ENCODE data around the gene PRSS33. TPM values are rescaled to one million over a fixed set of nuclear protein-coding genes. Genes with fewer than 3 reads are reported as not detected.

PRSS33 gene
- total RNA-seq, 1 donor: not detected

DNA sequence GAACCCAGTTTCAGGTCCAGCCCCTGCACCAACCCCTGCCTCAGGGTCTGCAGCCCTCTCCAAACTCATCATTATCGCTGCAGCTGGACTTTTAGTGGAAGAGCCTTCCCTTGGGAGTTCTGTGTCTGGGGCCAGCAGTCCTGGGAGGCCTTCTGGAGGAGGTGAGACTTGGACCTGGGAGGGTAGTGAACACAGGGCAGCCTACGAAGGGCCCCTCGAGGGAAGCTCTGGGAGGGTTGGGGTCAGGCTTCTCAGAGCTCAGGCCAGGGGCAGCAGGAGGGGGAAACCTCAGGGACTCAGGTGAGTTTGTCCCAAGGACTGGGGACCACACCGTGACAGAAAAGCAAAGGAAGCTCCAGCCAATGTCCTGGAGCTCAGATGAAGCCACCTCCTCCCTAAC is 46.2 kb downstream of the PRSS33 start:
- DNase-seq (ENCODE audit: low read depth): no peak
- TF ChIP-seq, protein P1, sequence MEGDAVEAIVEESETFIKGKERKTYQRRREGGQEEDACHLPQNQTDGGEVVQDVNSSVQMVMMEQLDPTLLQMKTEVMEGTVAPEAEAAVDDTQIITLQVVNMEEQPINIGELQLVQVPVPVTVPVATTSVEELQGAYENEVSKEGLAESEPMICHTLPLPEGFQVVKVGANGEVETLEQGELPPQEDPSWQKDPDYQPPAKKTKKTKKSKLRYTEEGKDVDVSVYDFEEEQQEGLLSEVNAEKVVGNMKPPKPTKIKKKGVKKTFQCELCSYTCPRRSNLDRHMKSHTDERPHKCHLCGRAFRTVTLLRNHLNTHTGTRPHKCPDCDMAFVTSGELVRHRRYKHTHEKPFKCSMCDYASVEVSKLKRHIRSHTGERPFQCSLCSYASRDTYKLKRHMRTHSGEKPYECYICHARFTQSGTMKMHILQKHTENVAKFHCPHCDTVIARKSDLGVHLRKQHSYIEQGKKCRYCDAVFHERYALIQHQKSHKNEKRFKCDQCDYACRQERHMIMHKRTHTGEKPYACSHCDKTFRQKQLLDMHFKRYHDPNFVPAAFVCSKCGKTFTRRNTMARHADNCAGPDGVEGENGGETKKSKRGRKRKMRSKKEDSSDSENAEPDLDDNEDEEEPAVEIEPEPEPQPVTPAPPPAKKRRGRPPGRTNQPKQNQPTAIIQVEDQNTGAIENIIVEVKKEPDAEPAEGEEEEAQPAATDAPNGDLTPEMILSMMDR (IDR thresholded peaks at IDR 0.05; ENCODE audit: insufficient read depth, low read depth, low read length): no peak
- no peak overlapping the region for H3K4me3 ChIP-seq (ENCODE audit: low read depth, low read length)

DNA sequence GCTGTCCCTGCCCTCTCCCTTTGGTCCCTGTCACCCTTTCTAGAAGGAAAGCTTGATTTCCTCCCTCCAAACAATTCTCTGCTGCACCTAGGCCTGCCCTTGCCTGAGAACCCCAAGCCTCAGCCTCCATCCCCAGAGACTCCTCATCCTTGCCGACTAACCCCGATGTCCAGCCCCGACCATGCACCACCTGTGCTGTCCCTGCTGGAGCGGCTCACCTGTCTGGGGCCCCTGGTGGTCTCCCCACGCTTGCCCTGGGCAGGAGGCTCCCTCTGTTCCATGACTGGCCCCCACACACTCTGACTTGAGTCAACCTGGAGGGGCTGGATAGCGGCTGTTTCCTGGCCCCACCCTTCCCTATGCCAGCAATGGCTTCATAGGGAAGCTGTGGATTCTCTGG is 46.9 kb downstream of the PRSS33 start:
- TF ChIP-seq, protein P1 (IDR thresholded peaks at IDR 0.05; ENCODE audit: insufficient read depth, low read depth, low read length): no peak
- no peak overlapping the region for H3K4me3 ChIP-seq (ENCODE audit: low read depth, low read length)
- no peak for DNase-seq (ENCODE audit: low read depth)

DNA sequence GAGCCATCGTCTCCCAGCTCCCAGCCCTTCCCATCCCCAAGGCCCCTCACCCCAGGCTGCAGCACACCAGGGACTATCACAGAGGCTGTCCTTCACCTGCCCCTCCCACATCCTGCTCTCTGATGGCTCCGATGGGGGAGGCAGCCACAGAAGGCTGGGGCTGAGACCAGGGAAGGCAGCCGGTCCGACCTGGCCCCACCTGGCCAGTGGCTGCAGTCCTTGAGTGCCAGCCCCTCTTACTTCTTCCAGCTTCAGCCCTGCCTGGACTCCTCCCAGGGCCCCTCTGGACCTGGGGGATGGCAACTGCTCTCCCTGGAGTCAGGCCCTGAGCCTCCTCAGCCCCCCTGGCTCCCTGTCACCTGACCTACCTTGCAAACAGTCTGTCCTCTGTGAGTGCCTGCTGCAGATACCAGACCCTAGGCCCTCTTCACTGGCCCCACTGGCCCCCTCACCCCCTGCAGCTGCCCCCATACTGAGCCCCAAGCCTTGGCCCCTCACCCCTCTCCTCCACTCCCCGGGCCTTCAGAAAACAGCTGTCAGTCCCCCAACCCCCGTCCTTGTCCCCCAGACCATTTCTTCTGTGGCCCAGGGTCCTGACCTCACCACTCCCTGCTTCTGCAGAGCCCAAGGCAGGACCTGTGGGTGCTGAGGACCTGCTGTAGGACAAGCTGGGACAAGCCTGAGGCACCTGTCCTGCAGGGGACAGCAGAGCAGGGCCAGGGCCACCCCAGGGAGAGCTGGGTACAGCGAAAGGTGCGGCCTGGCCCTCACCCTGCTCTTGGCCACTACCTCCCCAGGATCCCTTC is 47.5 kb downstream of the PRSS33 start:
- TF ChIP-seq, protein P1 (IDR thresholded peaks at IDR 0.05; ENCODE audit: insufficient read depth, low read depth, low read length): no peak

DNA sequence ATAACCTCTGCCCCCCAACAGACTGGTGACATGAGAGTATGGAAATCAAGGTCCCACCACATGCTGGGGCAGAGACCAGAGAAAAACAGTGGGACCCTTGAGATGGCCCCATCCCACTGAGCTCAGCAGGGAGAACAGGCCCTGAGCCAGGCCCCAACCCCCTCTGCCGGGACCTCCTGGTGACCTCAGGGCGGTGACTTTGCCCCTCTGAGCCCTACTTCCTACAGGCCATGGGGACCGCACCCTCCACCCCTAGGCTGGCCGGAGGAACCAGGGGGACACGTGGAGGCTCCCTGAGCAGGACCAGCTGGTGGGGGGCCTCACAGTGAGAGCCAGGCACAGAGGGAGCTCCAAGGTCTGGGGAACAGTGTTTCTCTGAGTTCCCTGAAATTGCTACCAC is 48.7 kb downstream of the PRSS33 start:
- TF ChIP-seq, protein P1 (IDR thresholded peaks at IDR 0.05; ENCODE audit: insufficient read depth, low read depth, low read length): no peak
- DNase-seq (ENCODE audit: low read depth): no peak
- H3K4me3 ChIP-seq (ENCODE audit: low read depth, low read length): no peak overlapping the region

More for the DNA sequence above, 47.5 kb downstream of the PRSS33 start:
- no peak for DNase-seq (ENCODE audit: low read depth)
- H3K4me3 ChIP-seq (ENCODE audit: low read depth, low read length): no peak overlapping the region

DNA sequence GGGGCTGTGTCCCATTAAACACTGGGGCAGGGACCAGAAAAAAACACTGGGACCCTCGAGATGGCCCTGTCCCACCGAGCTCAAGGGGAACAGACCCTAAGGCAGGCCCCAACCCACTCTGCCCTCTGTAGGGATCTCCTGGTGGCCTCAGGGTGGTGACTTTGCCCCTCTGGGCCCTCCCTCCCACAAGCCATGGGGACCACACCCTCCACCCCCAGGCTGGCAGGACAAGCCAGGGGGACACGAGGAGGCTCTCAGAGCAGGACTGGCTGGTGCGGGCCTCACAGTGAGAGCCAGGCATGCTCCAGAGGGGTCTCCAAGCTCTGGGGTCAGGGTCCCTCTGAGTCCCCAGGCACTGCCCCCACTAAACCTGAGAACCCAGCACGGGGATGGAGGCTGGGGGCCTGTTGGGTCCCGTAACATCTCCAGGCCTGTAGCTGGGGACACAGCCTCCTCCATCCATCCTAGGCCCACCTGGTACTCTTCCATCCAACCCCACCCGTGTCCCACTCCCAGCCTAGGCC is 49.4 kb downstream of the PRSS33 start:
- no peak for DNase-seq (ENCODE audit: low read depth)

DNA sequence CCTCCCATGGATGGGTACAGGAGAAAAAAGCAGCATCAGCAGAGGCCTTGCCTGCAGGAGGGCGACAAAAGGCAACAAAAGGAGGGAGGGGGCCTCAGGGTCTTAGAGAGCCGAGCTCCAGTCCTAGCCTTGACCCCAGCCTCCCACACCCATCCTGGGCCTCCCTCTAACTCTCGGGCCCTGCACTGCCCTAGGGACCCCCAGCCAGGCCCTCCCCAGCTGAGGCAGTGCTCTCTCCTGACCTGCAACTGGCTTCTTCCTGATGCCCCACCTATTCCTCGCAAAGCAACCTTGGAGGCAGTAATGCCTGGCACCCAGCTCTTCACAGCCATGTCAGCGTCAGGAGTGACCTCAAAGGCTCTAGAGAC is 50.1 kb downstream of the PRSS33 start:
- TF ChIP-seq, protein P1 (IDR thresholded peaks at IDR 0.05; ENCODE audit: insufficient read depth, low read depth, low read length): no peak
- no peak for DNase-seq (ENCODE audit: low read depth)
- H3K4me3 ChIP-seq (ENCODE audit: low read depth, low read length): no peak overlapping the region

More for the DNA sequence above, 49.4 kb downstream of the PRSS33 start:
- H3K4me3 ChIP-seq (ENCODE audit: low read depth, low read length): no peak overlapping the region
- TF ChIP-seq, protein P1 (IDR thresholded peaks at IDR 0.05; ENCODE audit: insufficient read depth, low read depth, low read length): no peak
